Fibroblast of pulmonary artery (primary cell): ENCODE results near the gene KIF17.
A peak's percentile ranks its signal among the peaks of the same experiment; 100 is the strongest.

Experiments
- DNase-seq: peaks from one replicate; pipeline ENCODE4 v3.0.0-alpha.2; 2010; ENCODE audit warnings: low read depth
- H3K4me3 ChIP-seq: replicated peaks from 2 replicates; pipeline ENCODE4 v1.5.1; 2011; ENCODE audit warnings: low read depth, mild to moderate bottlenecking, control low read depth, low read length, moderate library complexity
- CTCF ChIP-seq: IDR thresholded peaks from 2 replicates; pipeline ENCODE4 v1.5.1; 2011; ENCODE audit warnings: mild to moderate bottlenecking, control low read depth, low read length, inconsistent platforms; ENCODE audit errors: missing control alignments

KIF17 gene

GRCh38 chr1:20727746-20728316 is 10.0 kb upstream of the KIF17 start:
- TF ChIP-seq CTCF: no peak
- H3K4me3 ChIP-seq: no peak overlapping the region
- peak; percentile 33 for DNase-seq

- DNase-seq: no peak
- TF ChIP-seq CTCF: no peak
- H3K4me3 ChIP-seq: no peak overlapping the region
These were observed 9.3 kb upstream of the KIF17 start for GRCh38 chr1:20726932-20727745.

GRCh38 chr1:20726118-20726911 is 8.5 kb upstream of the KIF17 start:
- DNase-seq: no peak
- TF ChIP-seq CTCF: no peak
- no peak overlapping the region for H3K4me3 ChIP-seq

GRCh38 chr1:20725189-20726117 is 7.6 kb upstream of the KIF17 start:
- peak; percentile 48 for DNase-seq
- H3K4me3 ChIP-seq: no peak overlapping the region
- TF ChIP-seq CTCF: no peak

GRCh38 chr1:20724364-20725188 is 6.8 kb upstream of the KIF17 start:
- TF ChIP-seq CTCF: no peak
- no peak for DNase-seq
- no peak overlapping the region for H3K4me3 ChIP-seq
